MM.1S (cell line): ENCODE data around the gene ADRA2A.

Source experiments
- DNase-seq: peaks from one replicate; pipeline ENCODE4 v3.0.0-alpha.2; 2015
- H2AFZ ChIP-seq: fragments of 300-600 bp; sonication (generic); 2 replicates; pipeline ENCODE4 v1.6.0; 2016; ENCODE audit warnings: antibody characterized with exemption, low read length
- H3F3A ChIP-seq: fragments of 300-600 bp; sonication (generic); 2 replicates; pipeline ENCODE4 v1.6.1; 2016; ENCODE audit warnings: mild to moderate bottlenecking, antibody characterized with exemption, low read length, moderate library complexity, mixed read lengths; ENCODE audit not compliant: insufficient read depth
- H3K27ac ChIP-seq: fragments of 300-600 bp; sonication (generic); 2 replicates; pipeline ENCODE4 v1.5.1; 2016; ENCODE audit warnings: mild to moderate bottlenecking, low read length
- H3K27me3 ChIP-seq: fragments of 300-600 bp; sonication (generic); replicated peaks from 2 replicates; pipeline ENCODE4 v1.6.0; 2016; ENCODE audit warnings: low read length; ENCODE audit not compliant: insufficient read depth
- H3K36me3 ChIP-seq: fragments of 300-600 bp; sonication (generic); replicated peaks from 2 replicates; pipeline ENCODE4 v1.6.1; 2016; ENCODE audit warnings: mild to moderate bottlenecking, low read length, mixed read lengths; ENCODE audit not compliant: insufficient read depth
- H3K4me1 ChIP-seq: fragments of 300-600 bp; sonication (generic); 2 replicates; pipeline ENCODE4 v1.6.1; 2016; ENCODE audit warnings: low read length, mixed read lengths
- H3K4me2 ChIP-seq: fragments of 300-600 bp; sonication (generic); 2 replicates; pipeline ENCODE4 v1.6.0; 2016; ENCODE audit warnings: low read depth, low read length
- H3K4me3 ChIP-seq: fragments of 300-600 bp; sonication (generic); 2 replicates; pipeline ENCODE4 v1.5.1; 2016; ENCODE audit warnings: low read length, mixed read lengths
- H3K79me2 ChIP-seq: fragments of 300-600 bp; sonication (generic); 2 replicates; pipeline ENCODE4 v1.6.1; 2016; ENCODE audit warnings: mixed run types, low read length, mixed read lengths
- H3K9ac ChIP-seq: fragments of 300-600 bp; sonication (generic); 2 replicates; pipeline ENCODE4 v1.6.1; 2016; ENCODE audit warnings: low read length, mixed read lengths
- H3K9me2 ChIP-seq: fragments of 300-600 bp; sonication (generic); replicated peaks from 2 replicates; pipeline ENCODE4 v1.6.1; 2016; ENCODE audit warnings: mild to moderate bottlenecking, low read length, mixed read lengths; ENCODE audit not compliant: insufficient read depth
- H3K9me3 ChIP-seq: fragments of 300-600 bp; sonication (generic); replicated peaks from 2 replicates; pipeline ENCODE4 v1.6.1; 2016; ENCODE audit warnings: mild to moderate bottlenecking, low read length, mixed read lengths; ENCODE audit not compliant: insufficient read depth
- H4K20me1 ChIP-seq: fragments of 300-600 bp; sonication (generic); 2 replicates; pipeline ENCODE4 v1.6.1; 2016; ENCODE audit warnings: mild to moderate bottlenecking, low read length, moderate library complexity, mixed read lengths; ENCODE audit not compliant: insufficient read depth
- EZH2 ChIP-seq: fragments of 300-600 bp; sonication (generic); optimal IDR thresholded peaks from 2 replicates; pipeline ENCODE3; 2017; ENCODE audit warnings: low read depth, mild to moderate bottlenecking, antibody characterized with exemption, low read length, mixed read lengths
- EZH2phosphoT487 ChIP-seq: fragments of 300-600 bp; sonication (generic); IDR thresholded peaks from 2 replicates; pipeline ENCODE4 v1.6.1; 2018; ENCODE audit warnings: antibody characterized with exemption, low read length
- TF ChIP-seq, protein P1 (sequence below): fragments of 300-600 bp; sonication (generic); IDR thresholded peaks from 2 replicates; pipeline ENCODE4 v1.5.1; 2016; ENCODE audit warnings: antibody characterized with exemption, low read length, mixed read lengths

ADRA2A gene

DNA sequence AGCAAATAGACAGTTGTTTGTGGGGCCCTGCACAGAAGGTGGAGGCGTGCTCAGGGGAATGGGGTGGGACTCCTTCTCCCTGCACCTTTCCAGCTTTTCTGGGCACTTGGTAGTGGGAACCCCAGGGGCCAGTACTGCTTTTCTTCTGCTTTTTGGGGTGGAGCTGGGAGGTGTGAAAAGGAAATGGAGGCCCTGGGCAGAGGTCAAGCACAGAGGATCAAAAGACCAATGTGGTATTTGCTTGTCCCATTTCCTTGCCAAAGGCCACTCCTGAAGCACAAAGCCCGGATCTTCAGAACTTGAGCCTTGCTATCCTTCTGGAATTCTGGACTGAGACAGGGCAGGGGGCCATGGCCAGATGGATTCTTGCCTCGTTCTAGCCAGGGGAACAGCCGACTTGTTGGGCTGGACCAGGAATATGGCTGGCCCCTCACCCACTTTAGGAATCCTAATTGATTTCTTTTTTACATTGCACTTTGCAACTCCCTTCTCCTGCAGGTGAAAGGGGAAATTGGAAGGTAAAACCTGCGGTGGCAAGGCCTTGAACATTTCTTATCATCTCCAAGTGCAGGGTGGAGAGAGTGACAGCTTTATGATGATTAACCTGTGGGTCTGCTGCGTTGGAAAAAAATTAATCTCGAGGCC is 26.5 kb downstream of the ADRA2A start:
- Histone ChIP-seq H3K4me3 (no peak overlapping the region), H4K20me1 (no peaks in the 10 kb centered on the region), H3K4me1 (no peaks in the 10 kb centered on the region), H3K27me3 (no peaks in the 10 kb centered on the region), H3K9me3 (no peaks in the 10 kb centered on the region), H3K4me2 (no peak overlapping the region), H3K9ac (no peak overlapping the region), H3K9me2 (no peaks in the 10 kb centered on the region), H3K27ac (no peak overlapping the region), H3K36me3 (no peaks in the 10 kb centered on the region), H2AFZ (no peak overlapping the region), H3F3A (no peaks in the 10 kb centered on the region), H3K79me2 (no peaks in the 10 kb centered on the region)
- no peak for DNase-seq
- no peak for TF ChIP-seq EZH2phosphoT487
- TF ChIP-seq EZH2: no peak
- TF ChIP-seq, protein P1, sequence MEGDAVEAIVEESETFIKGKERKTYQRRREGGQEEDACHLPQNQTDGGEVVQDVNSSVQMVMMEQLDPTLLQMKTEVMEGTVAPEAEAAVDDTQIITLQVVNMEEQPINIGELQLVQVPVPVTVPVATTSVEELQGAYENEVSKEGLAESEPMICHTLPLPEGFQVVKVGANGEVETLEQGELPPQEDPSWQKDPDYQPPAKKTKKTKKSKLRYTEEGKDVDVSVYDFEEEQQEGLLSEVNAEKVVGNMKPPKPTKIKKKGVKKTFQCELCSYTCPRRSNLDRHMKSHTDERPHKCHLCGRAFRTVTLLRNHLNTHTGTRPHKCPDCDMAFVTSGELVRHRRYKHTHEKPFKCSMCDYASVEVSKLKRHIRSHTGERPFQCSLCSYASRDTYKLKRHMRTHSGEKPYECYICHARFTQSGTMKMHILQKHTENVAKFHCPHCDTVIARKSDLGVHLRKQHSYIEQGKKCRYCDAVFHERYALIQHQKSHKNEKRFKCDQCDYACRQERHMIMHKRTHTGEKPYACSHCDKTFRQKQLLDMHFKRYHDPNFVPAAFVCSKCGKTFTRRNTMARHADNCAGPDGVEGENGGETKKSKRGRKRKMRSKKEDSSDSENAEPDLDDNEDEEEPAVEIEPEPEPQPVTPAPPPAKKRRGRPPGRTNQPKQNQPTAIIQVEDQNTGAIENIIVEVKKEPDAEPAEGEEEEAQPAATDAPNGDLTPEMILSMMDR: no peak

DNA sequence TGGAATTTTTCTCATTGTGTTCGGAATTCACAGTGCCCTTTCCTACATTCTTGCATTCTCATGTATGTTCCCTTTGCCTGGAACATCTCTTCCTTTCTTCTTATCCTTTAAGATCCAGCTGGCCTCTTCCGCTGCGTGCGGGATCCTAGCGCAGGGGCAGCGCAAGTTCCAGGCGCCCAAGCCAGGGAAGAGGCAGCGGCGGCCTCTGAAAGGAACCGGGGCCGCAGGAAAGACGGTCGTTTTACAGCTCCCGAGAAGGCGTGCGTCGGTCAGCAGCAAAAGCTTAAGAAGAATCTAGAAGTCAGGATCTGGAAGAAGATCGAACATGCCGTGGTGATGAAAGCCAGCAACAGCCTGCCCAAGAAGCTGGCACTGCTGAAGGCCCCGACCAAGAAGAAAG is 28.0 kb downstream of the ADRA2A start:
- Histone ChIP-seq H3F3A (no peaks in the 10 kb centered on the region), H3K79me2 (no peaks in the 10 kb centered on the region), H3K9me3 (no peaks in the 10 kb centered on the region), H3K9me2 (no peaks in the 10 kb centered on the region), H3K4me1 (no peaks in the 10 kb centered on the region), H3K4me3 (no peak overlapping the region), H3K9ac (no peak overlapping the region), H3K4me2 (no peak overlapping the region), H3K36me3 (no peaks in the 10 kb centered on the region), H4K20me1 (no peaks in the 10 kb centered on the region), H2AFZ (no peak overlapping the region), H3K27ac (no peak overlapping the region), H3K27me3 (no peaks in the 10 kb centered on the region)
- DNase-seq: no peak
- TF ChIP-seq EZH2: no peak
- TF ChIP-seq, protein P1: no peak
- no peak for TF ChIP-seq EZH2phosphoT487

DNA sequence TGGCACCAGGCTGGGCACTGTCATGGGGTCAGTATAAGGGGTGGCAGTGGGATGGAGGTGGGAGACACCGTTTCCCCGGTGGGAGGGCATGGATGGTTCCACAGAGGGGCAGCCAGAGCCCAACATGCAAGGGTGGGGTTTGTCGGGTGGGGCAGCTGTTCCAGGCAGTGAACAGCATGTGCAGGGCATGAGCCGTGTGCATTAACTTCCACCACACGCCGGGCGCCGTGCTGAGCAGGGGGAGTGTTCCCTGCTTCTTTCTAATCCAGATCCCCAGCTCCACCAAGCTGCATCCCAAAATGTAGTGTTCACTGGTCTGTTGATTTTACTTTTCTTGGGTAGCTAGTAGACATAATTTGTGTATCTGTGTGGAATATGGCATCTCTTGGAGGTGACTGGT is 29.3 kb downstream of the ADRA2A start:
- no peaks in the 10 kb centered on the region for H3K79me2 ChIP-seq
- no peak overlapping the region for H2AFZ ChIP-seq
- no peaks in the 10 kb centered on the region for H4K20me1 ChIP-seq
- no peak for TF ChIP-seq EZH2phosphoT487
- no peak for TF ChIP-seq EZH2
- TF ChIP-seq, protein P1: no peak
- no peak for DNase-seq
- no peak overlapping the region for H3K9ac ChIP-seq
- no peak overlapping the region for H3K4me3 ChIP-seq
- H3K27ac ChIP-seq: no peak overlapping the region
- H3F3A ChIP-seq: no peaks in the 10 kb centered on the region
- no peaks in the 10 kb centered on the region for H3K4me1 ChIP-seq
- H3K9me3 ChIP-seq: no peaks in the 10 kb centered on the region
- no peaks in the 10 kb centered on the region for H3K27me3 ChIP-seq
- no peaks in the 10 kb centered on the region for H3K9me2 ChIP-seq
- H3K36me3 ChIP-seq: no peaks in the 10 kb centered on the region
- H3K4me2 ChIP-seq: no peak overlapping the region
